Tibial nerve (tissue), 4 donors: ENCODE measurements around the gene DNASE2. TPM values are rescaled to one million over a fixed set of nuclear protein-coding genes. Genes with fewer than 3 reads are reported as not detected.
"Not testable (repeated sequence)": the region's sequence is repeated elsewhere in the genome, so short reads cannot be mapped to it uniquely, and the experiment has no call there.

Experiments used
- DNase-seq, 2 donors: peaks; one replicate each; pipeline ENCODE4 v3.0.0-alpha.2; 2019; ENCODE audit warnings: low spot score in 2 of 2
- H3K27ac ChIP-seq, 4 donors: fragments of 200-600 bp; sonication (generic) in 3 of 4; one replicate each; pipeline ENCODE4 v1.5.1; 2017 to 2019; ENCODE audit warnings: mild to moderate bottlenecking in 1 of 4
- H3K27me3 ChIP-seq, 2 donors: fragments of 200-600 bp; sonication (generic) in 1 of 2; one replicate each; pipeline versions ENCODE4 v1.5.1 to v1.6.0; 2017 to 2019
- H3K36me3 ChIP-seq, 3 donors: fragments of 200-600 bp; sonication (generic); one replicate each; pipeline ENCODE4 v1.5.1; 2018 to 2019
- H3K4me1 ChIP-seq, 4 donors: fragments of 200-600 bp; sonication (generic) in 3 of 4; one replicate each; pipeline ENCODE4 v1.5.1; 2017 to 2019
- H3K4me3 ChIP-seq, 4 donors: fragments of 200-600 bp; sonication (generic) in 3 of 4; one replicate each; pipeline ENCODE4 v1.5.1; 2017 to 2019; ENCODE audit warnings: mild to moderate bottlenecking in 1 of 4, moderate library complexity in 1 of 4
- H3K9me3 ChIP-seq, 4 donors: fragments of 200-600 bp; sonication (generic) in 3 of 4; one replicate each; pipeline ENCODE4 v1.5.1; 2017 to 2019
- EP300 ChIP-seq, 2 donors: sonication (generic); formaldehyde crosslinking; IDR thresholded peaks; one replicate each; pipeline ENCODE4 v1.6.1; 2017; ENCODE audit warnings: antibody characterized with exemption in 2 of 2, mild to moderate bottlenecking in 1 of 2
- POLR2A ChIP-seq, 2 donors: fragments of 450-650 bp; IDR thresholded peaks; one replicate each; pipeline ENCODE4 v1.6.1; 2017; ENCODE audit warnings: antibody characterized with exemption in 2 of 2, mild to moderate bottlenecking in 2 of 2, moderate library complexity in 2 of 2
- WGBS, 2 donors: methylation state at CpG; one replicate each; pipeline ENCODE4 v1.1.5; 2018; 5-methylcytosine and 5-hydroxymethylcytosine counted together
- total RNA-seq, 4 donors: library from RNA; depleted of rRNA; stranded (reverse); fragments of >200 nt; gene quantifications; one replicate each; pipeline ENCODE4 v1.1.0, GENCODE V29; 2016
- TF ChIP-seq, protein P1 (sequence below), 5 experiments: fragments of 200-600 bp in 3 of 5; fragments of 450-650 bp in 2 of 5; sonication (generic) in 3 of 5; IDR thresholded peaks; one replicate each; pipeline ENCODE4 v1.5.1; 2016 to 2019; ENCODE audit warnings: antibody characterized with exemption in 5 of 5, mild to moderate bottlenecking in 3 of 5, moderate library complexity in 2 of 5

DNASE2 gene
- total RNA-seq, 4 donors from 2014 or later = 38.1 to 59.0 (median 44.2) TPM

DNA sequence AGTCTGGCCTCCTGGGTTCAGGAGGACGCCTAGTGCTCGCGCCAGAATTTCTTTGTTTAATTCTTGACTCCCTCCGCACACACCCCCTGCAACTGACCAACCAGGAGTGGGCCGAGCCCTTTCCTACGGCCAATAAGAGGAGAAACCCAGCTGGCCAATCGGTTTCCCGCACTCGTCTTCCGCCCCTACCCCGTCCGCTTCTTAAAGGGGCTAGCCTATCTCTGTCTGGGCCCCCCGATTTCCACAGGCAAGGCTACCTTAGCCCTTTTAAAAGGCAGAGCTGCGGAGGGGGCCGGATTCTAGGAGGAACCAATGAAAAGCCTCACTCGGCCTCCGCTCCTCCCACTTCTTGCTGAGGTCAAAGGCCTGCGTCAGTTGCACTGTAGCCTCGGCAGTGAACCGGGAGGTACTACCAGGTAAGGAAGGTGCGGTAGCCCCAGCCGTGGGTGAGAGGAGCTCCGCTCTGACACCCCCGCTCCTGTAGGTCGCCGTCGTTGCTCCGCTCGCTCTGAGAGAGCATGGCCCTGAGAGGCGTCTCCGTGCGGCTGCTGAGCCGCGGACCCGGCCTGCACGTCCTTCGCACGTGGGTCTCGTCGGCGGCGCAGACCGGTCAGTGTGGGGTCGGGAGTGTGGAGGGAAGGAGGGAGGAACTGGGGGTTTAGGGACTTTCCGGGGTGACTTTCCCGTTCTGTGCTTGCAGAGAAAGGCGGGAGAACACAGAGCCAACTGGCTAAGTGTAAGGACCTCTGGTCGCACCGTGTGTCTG is 9.7 kb upstream of the DNASE2 start, which contains the start of gene GCDH:
GCDH (plus strand) TSS at position 374 of the 766 bp plus-strand sequence; CDS start at position 519, 145 bp downstream.
- Histone ChIP-seq H3K36me3 (peaks cover 0 to 29% (median 5%) of the 10 kb centered on the region in 3 donors), H3K9me3 (no peaks in the 10 kb centered on the region), H3K4me3 (peak within 1 kb of the TSS; percentile 70 to 100 (median 94)), H3K27ac (peak within 1 kb of the TSS; percentile 83 to 93 (median 88)), H3K4me1 (peaks cover 0 to 31% (median 15%) of the 10 kb centered on the region in 4 donors), H3K27me3 (peaks cover 0 to 12% of the 10 kb centered on the region in 2 donors)
- WGBS, 2 donors = 0% methylated on average over 47 to 49 of the region's 49 CpGs
- TF ChIP-seq, protein P1, sequence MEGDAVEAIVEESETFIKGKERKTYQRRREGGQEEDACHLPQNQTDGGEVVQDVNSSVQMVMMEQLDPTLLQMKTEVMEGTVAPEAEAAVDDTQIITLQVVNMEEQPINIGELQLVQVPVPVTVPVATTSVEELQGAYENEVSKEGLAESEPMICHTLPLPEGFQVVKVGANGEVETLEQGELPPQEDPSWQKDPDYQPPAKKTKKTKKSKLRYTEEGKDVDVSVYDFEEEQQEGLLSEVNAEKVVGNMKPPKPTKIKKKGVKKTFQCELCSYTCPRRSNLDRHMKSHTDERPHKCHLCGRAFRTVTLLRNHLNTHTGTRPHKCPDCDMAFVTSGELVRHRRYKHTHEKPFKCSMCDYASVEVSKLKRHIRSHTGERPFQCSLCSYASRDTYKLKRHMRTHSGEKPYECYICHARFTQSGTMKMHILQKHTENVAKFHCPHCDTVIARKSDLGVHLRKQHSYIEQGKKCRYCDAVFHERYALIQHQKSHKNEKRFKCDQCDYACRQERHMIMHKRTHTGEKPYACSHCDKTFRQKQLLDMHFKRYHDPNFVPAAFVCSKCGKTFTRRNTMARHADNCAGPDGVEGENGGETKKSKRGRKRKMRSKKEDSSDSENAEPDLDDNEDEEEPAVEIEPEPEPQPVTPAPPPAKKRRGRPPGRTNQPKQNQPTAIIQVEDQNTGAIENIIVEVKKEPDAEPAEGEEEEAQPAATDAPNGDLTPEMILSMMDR (IDR thresholded peaks at IDR 0.05) = peak in 2 of 5 experiments; percentile 27 to 57
- peak in 1 of 2 donors; percentile 63 for TF ChIP-seq POLR2A (IDR thresholded peaks at IDR 0.05)
- peak; percentile 94 to 95 for TF ChIP-seq EP300 (IDR thresholded peaks at IDR 0.05)
- DNase-seq = peak; percentile 96 to 97

DNA sequence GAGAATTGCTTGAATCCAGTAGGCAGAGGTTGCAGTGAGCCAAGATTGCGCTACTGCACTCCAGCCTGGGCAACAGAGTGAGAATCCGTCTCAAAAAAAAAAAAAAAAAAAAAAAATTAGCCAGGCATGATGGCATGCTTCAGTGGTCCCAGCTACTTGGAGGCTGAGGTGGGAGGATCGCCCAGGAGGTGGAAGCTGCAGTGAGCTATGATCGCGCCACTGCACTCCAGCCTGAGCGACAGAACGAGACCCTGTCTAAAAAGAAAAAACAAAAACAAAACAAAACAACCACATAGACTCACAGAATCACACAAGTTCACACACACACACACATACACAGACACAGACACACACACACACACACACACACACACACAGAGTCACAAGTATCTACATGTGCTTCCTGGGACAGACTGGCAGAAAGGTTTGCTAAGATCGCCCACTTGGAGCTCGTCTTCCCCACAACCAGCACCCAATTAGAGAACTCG is 9.1 kb upstream of the DNASE2 start:
- not testable (repeated sequence) for DNase-seq, H3K9me3 ChIP-seq
- peak overlapping the region; percentile 9 to 93 (median 86) for H3K27ac ChIP-seq
- H3K4me3 ChIP-seq = peak overlapping the region in 2 of 4 donors; percentile 89 to 100
- peaks cover 0 to 37% (median 18%) of the 10 kb centered on the region in 4 donors for H3K4me1 ChIP-seq
- 26 to 29% methylated on average over 10 of the region's 10 CpGs for WGBS, 2 donors
- H3K36me3 ChIP-seq = peaks cover 0 to 24% (median 4%) of the 10 kb centered on the region in 3 donors
- peaks cover 0 to 18% of the 10 kb centered on the region in 2 donors for H3K27me3 ChIP-seq

DNA sequence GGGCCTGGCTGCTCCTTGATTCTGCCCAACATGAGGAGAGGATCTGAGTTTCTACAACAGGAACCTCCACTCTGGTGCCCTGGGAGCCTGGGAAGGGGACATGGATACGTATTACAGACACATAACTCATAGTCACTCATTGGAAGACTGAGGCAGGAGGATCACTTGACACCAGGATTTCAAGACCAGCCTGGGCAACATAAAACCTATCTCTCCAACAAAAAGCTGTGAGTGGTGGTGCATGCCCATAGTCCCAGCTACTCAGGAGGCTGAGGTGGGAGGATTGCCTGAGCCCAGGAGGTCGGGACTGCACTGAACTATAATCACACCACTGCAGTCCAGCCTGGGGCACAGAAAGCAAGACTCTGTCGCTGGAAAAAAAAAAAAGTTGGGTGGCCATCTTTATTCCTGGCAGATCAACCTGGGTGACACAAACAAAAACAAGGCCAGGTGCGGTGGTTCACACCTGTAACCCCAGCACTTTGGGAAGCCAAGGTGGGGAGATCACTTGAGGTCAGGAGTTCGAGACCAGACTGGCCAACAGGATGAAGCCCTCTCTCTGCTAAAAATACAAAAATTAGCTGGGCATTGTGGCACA is 6.9 kb upstream of the DNASE2 start:
- Histone ChIP-seq H3K27ac (no peak overlapping the region), H3K36me3 (peaks cover 0 to 2% (median 0%) of the 10 kb centered on the region in 3 donors), H3K4me1 (peaks cover 0 to 39% (median 22%) of the 10 kb centered on the region in 4 donors), H3K4me3 (no peak overlapping the region), H3K9me3 (peaks cover 0 to 15% (median 0%) of the 10 kb centered on the region in 4 donors), H3K27me3 (peaks cover 0 to 38% of the 10 kb centered on the region in 2 donors)
- DNase-seq = no peak
- WGBS, 2 donors = 64 to 70% methylated on average over 5 of the region's 5 CpGs
- no peak for TF ChIP-seq POLR2A (IDR thresholded peaks at IDR 0.05)
- TF ChIP-seq, protein P1 (IDR thresholded peaks at IDR 0.05) = no peak

- peaks cover 0 to 38% of the 10 kb centered on the region in 2 donors for H3K27me3 ChIP-seq
- TF ChIP-seq EP300 (IDR thresholded peaks at IDR 0.05) = no peak
- TF ChIP-seq POLR2A (IDR thresholded peaks at IDR 0.05) = no peak
- TF ChIP-seq, protein P1 (IDR thresholded peaks at IDR 0.05) = no peak
- H3K4me3 ChIP-seq = peak within 1 kb of the TSS in 1 of 4 donors; percentile 42
- 65 to 71% methylated on average over 15 to 17 of the region's 17 CpGs for WGBS, 2 donors
- DNase-seq = no peak
- H3K9me3 ChIP-seq = peaks cover 0 to 15% (median 0%) of the 10 kb centered on the region in 4 donors
- H3K36me3 ChIP-seq = no peaks in the 10 kb centered on the region
- H3K27ac ChIP-seq = no peak within 1 kb of the TSS
- peaks cover 0 to 33% (median 18%) of the 10 kb centered on the region in 4 donors for H3K4me1 ChIP-seq
Observed at GRCh38 chr19:12886969-12887747, 5.9 kb upstream of the DNASE2 start, which contains the start of gene KLF1. TSS of gene KLF1 (minus strand) at chr19:12887201. CDS start at chr19:12887140, 61 bp downstream.

- Histone ChIP-seq H3K27ac (no peak overlapping the region), H3K4me3 (no peak overlapping the region), H3K27me3 (peaks cover 0 to 38% of the 10 kb centered on the region in 2 donors), H3K9me3 (peaks cover 0 to 15% (median 0%) of the 10 kb centered on the region in 4 donors), H3K4me1 (peaks cover 0 to 33% (median 13%) of the 10 kb centered on the region in 4 donors), H3K36me3 (no peaks in the 10 kb centered on the region)
- DNase-seq = no peak
- 78 to 88% methylated on average over 5 of the region's 5 CpGs for WGBS, 2 donors
- TF ChIP-seq POLR2A (IDR thresholded peaks at IDR 0.05) (no peak), EP300 (IDR thresholded peaks at IDR 0.05) (no peak)
- TF ChIP-seq, protein P1 (IDR thresholded peaks at IDR 0.05) = no peak
Observed at GRCh38 chr19:12886651-12886968, 5.4 kb upstream of the DNASE2 start.
